Glutamatergic neuron (in vitro differentiated cells): ENCODE data around the gene CYB561A3. TPM values are rescaled to one million over a fixed set of nuclear protein-coding genes. Genes with fewer than 3 reads are reported as not detected.

Source experiments
- DNase-seq: peaks from one replicate; pipeline ENCODE4 v3.0.0; 2022
- H3K27ac Mint-ChIP-seq: one replicate; pipeline ENCODE4 v1.8.0; 2020; ENCODE audit warnings: mild to moderate bottlenecking, mixed read lengths, inconsistent platforms; ENCODE audit not compliant: unreplicated experiment
- H3K27me3 Mint-ChIP-seq: one replicate; pipeline ENCODE4 v1.8.0; 2020; ENCODE audit warnings: mild to moderate bottlenecking, moderate library complexity, mixed read lengths, inconsistent platforms; ENCODE audit not compliant: unreplicated experiment
- H3K36me3 Mint-ChIP-seq: one replicate; pipeline ENCODE4 v1.8.0; 2020; ENCODE audit warnings: mild to moderate bottlenecking, mixed read lengths, inconsistent platforms; ENCODE audit not compliant: unreplicated experiment
- H3K4me1 Mint-ChIP-seq: one replicate; pipeline ENCODE4 v1.8.0; 2020; ENCODE audit warnings: mild to moderate bottlenecking, low read depth, mixed read lengths, inconsistent platforms; ENCODE audit not compliant: unreplicated experiment
- H3K4me3 Mint-ChIP-seq: one replicate; pipeline ENCODE4 v1.8.0; 2020; ENCODE audit warnings: mild to moderate bottlenecking, mixed read lengths, inconsistent platforms; ENCODE audit not compliant: unreplicated experiment
- H3K9me3 Mint-ChIP-seq: one replicate; pipeline ENCODE4 v1.8.0; 2020; ENCODE audit warnings: mild to moderate bottlenecking, moderate library complexity, mixed read lengths, inconsistent platforms; ENCODE audit not compliant: unreplicated experiment
- total RNA-seq: library from RNA; stranded (reverse); fragmentation: NEBNext Ultra II Directional; extraction: Animal tissue kit (Norgen Biotek cat#: 25700); gene quantifications from one replicate; pipeline ENCODE4 v1.2.1, GENCODE V29; 2021; ENCODE audit not compliant: unreplicated experiment
- TF ChIP-seq, protein P1 (sequence below): fragments of 200-600 bp; sonication (generic); IDR thresholded peaks from one replicate; pipeline ENCODE4 v1.5.0; 2021; ENCODE audit not compliant: partially characterized antibody, unreplicated experiment

CYB561A3 gene
- total RNA-seq, 1 donor from 2014 or later = 20.6 TPM

DNA sequence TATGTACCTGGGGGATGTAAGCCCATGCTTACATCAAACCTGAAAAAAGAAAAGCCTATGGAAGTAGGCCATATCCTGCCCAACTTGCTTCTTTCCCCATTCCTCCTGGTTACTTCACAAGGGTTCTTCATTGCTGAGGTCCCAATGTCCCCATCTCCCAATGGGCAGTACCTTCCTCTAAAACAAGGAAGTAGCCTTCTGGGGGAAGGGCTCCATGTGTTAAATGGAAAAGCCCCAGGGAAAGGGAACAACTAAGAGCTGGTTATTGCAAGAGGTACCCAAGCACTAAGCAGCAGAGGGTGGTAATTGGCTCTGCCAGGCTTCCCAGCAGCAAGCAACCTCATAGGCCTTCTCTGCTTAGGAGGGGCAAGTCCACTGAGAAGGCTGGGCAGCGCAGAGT is 42.0 kb upstream of the CYB561A3 start:
- TF ChIP-seq, protein P1, sequence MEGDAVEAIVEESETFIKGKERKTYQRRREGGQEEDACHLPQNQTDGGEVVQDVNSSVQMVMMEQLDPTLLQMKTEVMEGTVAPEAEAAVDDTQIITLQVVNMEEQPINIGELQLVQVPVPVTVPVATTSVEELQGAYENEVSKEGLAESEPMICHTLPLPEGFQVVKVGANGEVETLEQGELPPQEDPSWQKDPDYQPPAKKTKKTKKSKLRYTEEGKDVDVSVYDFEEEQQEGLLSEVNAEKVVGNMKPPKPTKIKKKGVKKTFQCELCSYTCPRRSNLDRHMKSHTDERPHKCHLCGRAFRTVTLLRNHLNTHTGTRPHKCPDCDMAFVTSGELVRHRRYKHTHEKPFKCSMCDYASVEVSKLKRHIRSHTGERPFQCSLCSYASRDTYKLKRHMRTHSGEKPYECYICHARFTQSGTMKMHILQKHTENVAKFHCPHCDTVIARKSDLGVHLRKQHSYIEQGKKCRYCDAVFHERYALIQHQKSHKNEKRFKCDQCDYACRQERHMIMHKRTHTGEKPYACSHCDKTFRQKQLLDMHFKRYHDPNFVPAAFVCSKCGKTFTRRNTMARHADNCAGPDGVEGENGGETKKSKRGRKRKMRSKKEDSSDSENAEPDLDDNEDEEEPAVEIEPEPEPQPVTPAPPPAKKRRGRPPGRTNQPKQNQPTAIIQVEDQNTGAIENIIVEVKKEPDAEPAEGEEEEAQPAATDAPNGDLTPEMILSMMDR = no peak
- Mint-ChIP-seq H3K4me3 (no peak overlapping the region), H3K36me3 (no peaks in the 10 kb centered on the region), H3K27ac (no peak overlapping the region), H3K9me3 (peaks cover 1% of the 10 kb centered on the region), H3K27me3 (no peaks in the 10 kb centered on the region), H3K4me1 (peaks cover 3% of the 10 kb centered on the region)
- no peak for DNase-seq

DNA sequence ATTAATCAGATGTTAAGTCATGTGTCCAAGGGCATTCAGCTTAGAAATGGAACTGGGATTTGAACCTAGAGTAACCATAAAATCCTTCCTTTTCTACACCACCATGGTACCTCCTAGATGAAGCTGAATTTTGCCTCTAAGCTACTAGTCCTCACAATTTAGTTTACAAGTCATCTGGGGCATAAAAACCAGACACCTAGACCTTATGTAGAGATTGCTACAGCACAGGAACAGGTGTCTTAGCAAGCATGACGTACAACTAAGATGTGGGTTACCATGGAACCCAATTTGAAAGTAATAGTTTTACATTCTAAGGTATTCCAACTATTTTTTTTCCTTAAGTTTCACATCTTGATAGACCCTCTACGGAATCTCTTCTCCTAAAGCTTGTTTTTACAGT is 39.9 kb upstream of the CYB561A3 start:
- Mint-ChIP-seq H3K36me3 (no peaks in the 10 kb centered on the region), H3K9me3 (peaks cover 1% of the 10 kb centered on the region), H3K4me1 (peaks cover 3% of the 10 kb centered on the region), H3K4me3 (no peak overlapping the region), H3K27me3 (no peaks in the 10 kb centered on the region), H3K27ac (no peak overlapping the region)
- TF ChIP-seq, protein P1 = no peak
- DNase-seq = no peak

DNA sequence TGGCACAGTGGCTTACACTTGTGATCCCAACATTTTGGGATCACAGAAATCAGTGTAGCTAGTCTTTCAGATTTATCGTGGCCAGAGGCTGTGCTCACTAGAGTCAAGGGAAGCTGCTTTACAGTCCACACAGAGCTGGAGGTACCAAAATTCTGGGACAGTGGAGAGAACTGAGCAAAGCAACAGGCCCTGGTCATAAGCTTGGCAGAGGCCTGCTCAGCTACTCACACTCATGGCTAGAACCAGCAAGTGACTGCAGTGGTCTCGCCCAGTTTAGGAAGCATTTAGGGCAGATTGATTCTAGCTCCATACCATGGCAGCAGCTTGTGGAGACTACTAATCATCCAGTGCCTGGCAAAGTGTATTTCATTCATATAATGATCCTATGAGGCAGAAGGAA is 39.5 kb upstream of the CYB561A3 start:
- Mint-ChIP-seq H3K4me1 (peaks cover 3% of the 10 kb centered on the region), H3K9me3 (peaks cover 1% of the 10 kb centered on the region), H3K36me3 (no peaks in the 10 kb centered on the region), H3K27me3 (no peaks in the 10 kb centered on the region), H3K27ac (no peak overlapping the region), H3K4me3 (no peak overlapping the region)
- DNase-seq = no peak
- TF ChIP-seq, protein P1 = no peak

DNA sequence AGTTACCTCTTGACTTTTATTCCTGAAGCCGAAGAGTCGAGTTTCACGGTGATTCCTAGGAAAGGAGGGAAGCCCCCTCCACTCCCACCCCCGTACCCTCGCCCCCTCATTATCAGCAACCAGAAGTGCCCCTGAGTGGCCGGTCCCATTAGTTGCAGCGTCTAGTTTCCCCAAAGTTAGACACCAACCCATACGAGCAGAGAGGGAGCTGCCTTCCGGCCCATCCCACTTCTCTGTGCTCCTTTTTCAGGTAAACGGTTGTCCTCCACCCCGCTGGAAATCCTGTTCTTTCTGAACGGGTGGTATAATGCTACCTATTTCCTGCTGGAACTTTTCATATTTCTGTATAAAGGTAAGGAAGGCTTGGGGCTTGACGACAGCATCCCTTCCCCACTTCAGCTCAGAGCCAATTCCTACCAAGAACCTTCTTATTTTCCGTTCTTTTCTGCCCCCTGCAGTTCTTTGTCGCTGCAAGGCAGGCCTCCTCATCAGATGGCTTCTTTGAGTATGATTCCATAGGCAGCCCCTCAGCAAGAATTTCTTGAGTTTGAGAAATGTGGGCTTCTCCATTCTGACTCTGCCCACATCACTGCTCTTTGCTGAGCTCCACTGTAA is 31.4 kb upstream of the CYB561A3 start:
- H3K4me3 Mint-ChIP-seq = peak overlapping the region; percentile 95
- peak overlapping the region; percentile 77 for H3K27ac Mint-ChIP-seq
- DNase-seq = no peak
- H3K9me3 Mint-ChIP-seq = no peaks in the 10 kb centered on the region
- H3K4me1 Mint-ChIP-seq = peaks cover 5% of the 10 kb centered on the region
- H3K27me3 Mint-ChIP-seq = no peaks in the 10 kb centered on the region
- TF ChIP-seq, protein P1 = no peak
- H3K36me3 Mint-ChIP-seq = no peaks in the 10 kb centered on the region

DNA sequence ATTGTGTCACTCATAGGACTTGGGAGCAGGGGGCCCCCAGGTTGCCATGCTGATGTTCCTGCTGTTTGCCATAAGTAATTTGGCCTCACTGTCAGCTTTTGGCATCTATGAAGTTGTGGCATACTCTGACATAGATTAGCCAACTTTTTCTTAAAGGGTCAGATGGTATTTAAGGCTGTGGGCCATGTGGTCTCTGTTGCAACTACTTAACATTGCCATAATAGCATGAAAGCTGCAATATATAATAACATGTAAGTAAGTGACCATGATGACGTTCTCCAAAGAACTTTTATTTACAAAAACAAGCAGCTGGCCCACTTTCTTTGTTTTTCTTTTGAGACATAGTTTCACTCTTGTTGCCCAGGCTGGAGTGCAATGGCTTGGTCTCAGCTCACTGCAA is 28.5 kb upstream of the CYB561A3 start:
- H3K4me1 Mint-ChIP-seq = peaks cover 5% of the 10 kb centered on the region
- TF ChIP-seq, protein P1 = no peak
- no peaks in the 10 kb centered on the region for H3K36me3 Mint-ChIP-seq
- no peak overlapping the region for H3K27ac Mint-ChIP-seq
- no peaks in the 10 kb centered on the region for H3K27me3 Mint-ChIP-seq
- no peaks in the 10 kb centered on the region for H3K9me3 Mint-ChIP-seq
- DNase-seq = no peak
- no peak overlapping the region for H3K4me3 Mint-ChIP-seq
